Measurements from ENCODE around the gene ZNF532.

GRCh38 chr18:58952858-58953257 is 88.2 kb downstream of the ZNF532 start:
- TF ChIP-seq ZNF274 (IDR thresholded peaks at IDR 0.05; ENCODE audit: low read depth, low read length) (no peak), YY1 (IDR thresholded peaks at IDR 0.05; ENCODE audit: insufficient read depth, insufficient read length) (no peak)

Data from NT2/D1 (cell line).